LHCN-M2 (cell line): ENCODE data around the gene PRB3. TPM values are rescaled to one million over a fixed set of nuclear protein-coding genes. Genes with fewer than 3 reads are reported as not detected.

Source experiments
- DNase-seq: peaks from one replicate; pipeline ENCODE4 v3.0.0-alpha.2; 2012; ENCODE audit warnings: low read depth
- polyA plus RNA-seq: library from polyadenylated mRNA; unstranded; fragments of >200 nt; gene quantifications from one replicate; pipeline ENCODE4 v1.2.1, GENCODE V29; 2012; ENCODE audit warnings: missing spikeins
- total RNA-seq: library from RNA; depleted of rRNA; stranded (reverse); fragments of >200 nt; gene quantifications from 2 replicates; pipeline ENCODE4 v1.2.3, GENCODE V29; 2014; rRNA removed

Gene PRB3
- total RNA-seq: not detected in 2 replicates
- not detected for polyA plus RNA-seq

GRCh38 chr12:11269607-11270006 lies at the start of gene PRB3:
Gene PRB3, minus strand, starts transcription at chr12:11269707. Its CDS starts 38 bp downstream, at chr12:11269669.
- no peak for DNase-seq

- DNase-seq: no peak
Measured at GRCh38 chr12:11310336-11310735, 40.8 kb upstream of the PRB3 start, which contains the start of gene PRB4. Gene PRB4, minus strand, starts transcription at chr12:11310436. Its CDS starts 38 bp downstream, at chr12:11310398.

DNA sequence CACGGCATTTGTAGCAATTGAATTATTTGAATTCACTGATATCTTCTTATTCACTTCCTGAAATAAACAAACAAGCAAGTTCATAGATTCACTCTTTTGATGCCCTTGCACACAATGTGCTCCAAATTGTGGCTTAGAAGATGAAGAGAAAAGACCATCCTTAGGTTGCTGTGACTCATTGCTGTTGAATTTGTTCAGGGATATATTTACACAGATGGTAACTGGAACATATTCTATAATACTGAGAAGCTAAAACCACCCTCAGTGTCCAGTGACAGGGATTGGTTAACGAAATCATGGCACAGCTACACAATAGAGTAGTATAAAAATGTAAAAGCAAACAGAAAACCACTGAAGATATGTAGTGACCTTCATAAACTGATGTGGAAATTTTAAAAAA lies 37.6 kb upstream of the PRB3 start:
- peak; percentile 39 for DNase-seq

DNA sequence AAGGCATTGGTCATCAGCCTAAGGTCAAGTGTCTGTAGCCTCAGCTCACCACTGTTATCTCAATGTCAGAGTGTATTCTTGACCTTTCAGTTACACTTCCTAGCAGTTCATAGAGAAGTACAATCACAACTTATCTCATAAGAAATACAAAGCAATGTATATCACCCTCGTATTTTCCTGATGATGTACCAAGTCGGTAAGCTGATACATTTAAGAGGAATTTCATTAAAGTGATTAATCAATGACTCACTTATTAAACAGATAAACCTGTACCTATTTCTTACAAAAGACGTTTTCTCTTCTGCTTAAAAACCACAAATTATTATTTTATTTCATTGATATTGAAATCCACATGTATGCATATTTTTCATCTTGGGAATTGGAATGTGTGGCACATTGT lies 3.9 kb upstream of the PRB3 start:
- no peak for DNase-seq

- DNase-seq: no peak
Measured at GRCh38 chr12:11264501-11264900, 5.0 kb downstream of the PRB3 start.

DNA sequence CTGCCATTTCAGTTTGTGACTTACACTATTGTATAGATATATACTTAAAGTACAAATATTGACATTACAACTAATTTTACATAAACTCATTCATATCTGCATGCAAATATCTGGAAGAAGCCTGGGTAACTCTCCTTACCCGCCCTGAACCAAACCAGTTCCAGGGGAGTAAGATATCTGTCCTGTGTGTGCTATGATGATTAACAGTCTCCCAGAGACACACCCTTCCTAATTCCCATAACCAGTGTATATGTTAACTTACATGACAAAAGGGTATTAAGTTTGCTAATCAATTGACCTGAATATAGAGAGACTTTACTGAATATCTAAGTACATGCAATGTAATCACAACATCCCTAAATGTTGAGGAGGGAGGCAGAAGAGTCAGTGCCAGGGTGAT lies 23.0 kb downstream of the PRB3 start:
- no peak for DNase-seq

GRCh38 chr12:11242656-11243055 lies 26.9 kb downstream of the PRB3 start:
- no peak for DNase-seq

- no peak for DNase-seq
Measured at GRCh38 chr12:11240348-11240930, 29.1 kb downstream of the PRB3 start.

DNA sequence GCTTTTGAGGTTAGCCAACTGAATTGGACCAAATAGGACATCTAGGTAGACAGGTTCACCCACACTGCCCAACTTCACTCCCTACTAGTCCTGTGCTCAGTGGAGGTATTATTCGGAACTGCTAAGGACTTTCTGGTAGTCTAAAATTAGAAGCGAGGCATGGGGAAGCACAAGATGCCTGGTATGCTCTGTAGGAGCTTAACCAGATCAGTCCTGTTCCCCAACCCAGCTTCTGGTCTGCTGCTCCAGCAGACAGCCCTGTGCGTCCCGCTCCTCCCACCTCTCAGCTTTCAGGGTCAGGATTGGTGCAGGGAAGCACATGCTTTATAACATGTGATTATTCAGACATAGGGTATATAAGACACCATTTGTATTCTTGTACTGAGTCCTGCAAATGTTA lies 31.2 kb downstream of the PRB3 start:
- DNase-seq: no peak

- no peak for DNase-seq
Measured at GRCh38 chr12:11233532-11233931, 36.0 kb downstream of the PRB3 start.

GRCh38 chr12:11228296-11228879 lies 41.1 kb downstream of the PRB3 start:
- DNase-seq: peak; percentile 47

DNA sequence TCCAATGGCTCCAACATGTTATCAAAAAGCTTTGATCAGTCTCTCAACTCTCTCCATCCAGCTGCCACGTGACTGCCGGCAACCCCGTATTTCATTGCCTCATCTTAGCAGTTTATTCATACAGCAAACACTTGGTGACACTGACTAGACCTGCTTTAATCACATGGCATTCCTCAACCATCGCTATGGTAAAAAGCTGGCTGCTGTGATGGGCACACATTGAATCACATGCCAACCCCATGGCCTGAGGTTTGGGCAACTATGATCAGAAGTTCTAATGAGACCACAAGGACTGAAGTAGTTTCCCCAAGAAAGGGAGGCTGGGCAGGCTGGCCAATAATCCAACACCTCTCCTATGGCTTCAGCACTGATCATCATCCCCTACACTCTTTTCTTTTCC lies 42.1 kb downstream of the PRB3 start:
- DNase-seq: no peak

Other genes starting within 250 kb of the PRB3 start
- gene TAS2R19, start 247.1 kb downstream of the PRB3 start, total RNA-seq: 0.75 and 1.9 TPM in 2 replicates
- 1.4 and 1.5 TPM in 2 replicates for gene TAS2R31, start 238.3 kb downstream of the PRB3 start, total RNA-seq
- gene TAS2R46, start 207.4 kb downstream of the PRB3 start, total RNA-seq: 0.11 and 0.13 TPM in 2 replicates
- 0.19 and 0.52 TPM in 2 replicates for gene TAS2R43, start 177.4 kb downstream of the PRB3 start, total RNA-seq
- gene TAS2R30, start 135.1 kb downstream of the PRB3 start, total RNA-seq: 0.32 and 0.57 TPM in 2 replicates
- gene SMIM10L1, start 98.5 kb downstream of the PRB3 start, total RNA-seq: 7.6 and 8.5 TPM in 2 replicates
- gene TAS2R42, start 82.8 kb downstream of the PRB3 start, total RNA-seq: not detected in 2 replicates
- gene PRB4, start 40.7 kb upstream of the PRB3 start, total RNA-seq: not detected in 2 replicates
- not detected in 2 replicates for gene PRB2, start 125.9 kb upstream of the PRB3 start, total RNA-seq